Mesendoderm (in vitro differentiated cells): Measurements from ENCODE around the gene C16orf82.
"Not testable (repeated sequence)": the region's sequence is repeated elsewhere in the genome, so short reads cannot be mapped to it uniquely, and the experiment has no call there.

Source experiments
- DNase-seq: peaks from one replicate; pipeline ENCODE4 v3.0.0; 2013
- H2AK5ac ChIP-seq: 2 replicates; pipeline ENCODE4 v1.6.1; 2013; ENCODE audit warnings: low read length, inconsistent platforms
- H2BK120ac ChIP-seq: 2 replicates; pipeline ENCODE4 v1.6.1; 2013; ENCODE audit warnings: low read depth, mild to moderate bottlenecking, low read length, moderate library complexity, mixed read lengths
- H2BK15ac ChIP-seq: replicated peaks from 2 replicates; pipeline ENCODE4 v1.6.1; 2013; ENCODE audit warnings: low read depth, mild to moderate bottlenecking, moderate library complexity
- H2BK5ac ChIP-seq: 2 replicates; pipeline ENCODE4 v1.6.1; 2013; ENCODE audit warnings: low read length, inconsistent platforms
- H3K18ac ChIP-seq: 2 replicates; pipeline ENCODE4 v1.6.1; 2013; ENCODE audit warnings: mild to moderate bottlenecking, low read length, mixed read lengths
- H3K23ac ChIP-seq: one replicate; pipeline ENCODE4 v1.6.1; 2013; ENCODE audit warnings: low read length
- H3K27ac ChIP-seq: 2 replicates; pipeline ENCODE4 v1.5.1; 2013; ENCODE audit warnings: low read depth, mild to moderate bottlenecking, inconsistent platforms, low read length, moderate library complexity
- H3K27me3 ChIP-seq: 2 replicates; pipeline ENCODE4 v1.6.1; 2013; ENCODE audit warnings: low read length, control low read depth, mild to moderate bottlenecking, inconsistent platforms; ENCODE audit not compliant: insufficient read depth, poor library complexity
- H3K36me3 ChIP-seq: 2 replicates; pipeline ENCODE4 v1.6.1; 2013; ENCODE audit warnings: low read length, inconsistent platforms; ENCODE audit not compliant: control insufficient read depth, insufficient read depth
- H3K4ac ChIP-seq: one replicate; pipeline ENCODE4 v1.6.1; 2013; ENCODE audit warnings: low read depth, mild to moderate bottlenecking, low read length, moderate library complexity
- H3K4me1 ChIP-seq: 2 replicates; pipeline ENCODE4 v1.6.1; 2013; ENCODE audit warnings: low read depth, low read length, inconsistent platforms; ENCODE audit not compliant: control insufficient read depth
- H3K4me2 ChIP-seq: 2 replicates; pipeline ENCODE4 v1.6.1; 2013; ENCODE audit warnings: low read length
- H3K4me3 ChIP-seq: 2 replicates; pipeline ENCODE4 v1.5.1; 2013; ENCODE audit warnings: mild to moderate bottlenecking, low read length
- H3K56ac ChIP-seq: one replicate; pipeline ENCODE4 v1.6.1; 2013; ENCODE audit warnings: low read length
- H3K79me1 ChIP-seq: 2 replicates; pipeline ENCODE4 v1.6.1; 2013; ENCODE audit warnings: low read length, inconsistent platforms
- H3K79me2 ChIP-seq: 2 replicates; pipeline ENCODE4 v1.6.1; 2013; ENCODE audit warnings: mild to moderate bottlenecking, low read length; ENCODE audit not compliant: control insufficient read depth, insufficient read depth
- H3K9ac ChIP-seq: 2 replicates; pipeline ENCODE4 v1.6.1; 2013; ENCODE audit warnings: low read length, inconsistent platforms
- H4K5ac ChIP-seq: one replicate; pipeline ENCODE4 v1.6.1; 2013; ENCODE audit warnings: low read length
- H4K8ac ChIP-seq: one replicate; pipeline ENCODE4 v1.6.1; 2013; ENCODE audit warnings: low read depth, mild to moderate bottlenecking, control low read depth, low read length, moderate library complexity
- WGBS: extraction: QIAGEN DNeasy Blood & Tissue Kit; methylation state at CpG from one replicate; pipeline ENCODE4 v1.1.7; 2013; ENCODE audit warnings: low lambda C conversion rate, missing lambda C conversion rate; ENCODE audit not compliant: insufficient coverage; ENCODE audit errors: extremely low coverage; 5-methylcytosine and 5-hydroxymethylcytosine counted together

C16orf82 gene

GRCh38 chr16:27080895-27081294 is 14.2 kb downstream of the C16orf82 start:
- no peak overlapping the region for H2AK5ac ChIP-seq
- H2BK120ac ChIP-seq, result no peak overlapping the region
- no peaks in the 10 kb centered on the region for H3K36me3 ChIP-seq
- H3K9ac ChIP-seq, result no peak overlapping the region
- no peak overlapping the region for H4K8ac ChIP-seq
- H3K27ac ChIP-seq, result no peak overlapping the region
- no CpG with 5 or more reads among the region's 4 CpGs for WGBS
- H2BK5ac ChIP-seq, result no peak overlapping the region
- H3K4me1 ChIP-seq, result no peaks in the 10 kb centered on the region
- H4K5ac ChIP-seq, result no peak overlapping the region
- no peaks in the 10 kb centered on the region for H3K27me3 ChIP-seq
- DNase-seq, result peak; percentile 88
- no peak overlapping the region for H3K4me2 ChIP-seq
- H3K56ac ChIP-seq, result no peak overlapping the region
- H3K18ac ChIP-seq, result no peak overlapping the region
- no peak overlapping the region for H3K4ac ChIP-seq
- no peaks in the 10 kb centered on the region for H3K79me1 ChIP-seq
- no peak overlapping the region for H2BK15ac ChIP-seq
- no peaks in the 10 kb centered on the region for H3K79me2 ChIP-seq
- H3K23ac ChIP-seq, result no peak overlapping the region
- H3K4me3 ChIP-seq, result no peak overlapping the region

GRCh38 chr16:27083861-27084261 is 17.1 kb downstream of the C16orf82 start:
- peak; percentile 62 for DNase-seq
- Histone ChIP-seq H3K4me2 (no peak overlapping the region), H3K79me2 (no peaks in the 10 kb centered on the region), H3K27me3 (no peaks in the 10 kb centered on the region), H3K9ac (no peak overlapping the region), H3K27ac (no peak overlapping the region), H3K4me1 (no peaks in the 10 kb centered on the region), H2BK5ac (no peak overlapping the region), H3K18ac (no peak overlapping the region), H2AK5ac (no peak overlapping the region), H3K4me3 (no peak overlapping the region), H3K79me1 (no peaks in the 10 kb centered on the region), H2BK15ac (no peak overlapping the region), H3K4ac (no peak overlapping the region), H4K8ac (no peak overlapping the region), H3K56ac (no peak overlapping the region), H3K36me3 (no peaks in the 10 kb centered on the region), H3K23ac (no peak overlapping the region), H4K5ac (no peak overlapping the region), H2BK120ac (no peak overlapping the region)
- WGBS, result no CpG with 5 or more reads among the region's 11 CpGs

DNA sequence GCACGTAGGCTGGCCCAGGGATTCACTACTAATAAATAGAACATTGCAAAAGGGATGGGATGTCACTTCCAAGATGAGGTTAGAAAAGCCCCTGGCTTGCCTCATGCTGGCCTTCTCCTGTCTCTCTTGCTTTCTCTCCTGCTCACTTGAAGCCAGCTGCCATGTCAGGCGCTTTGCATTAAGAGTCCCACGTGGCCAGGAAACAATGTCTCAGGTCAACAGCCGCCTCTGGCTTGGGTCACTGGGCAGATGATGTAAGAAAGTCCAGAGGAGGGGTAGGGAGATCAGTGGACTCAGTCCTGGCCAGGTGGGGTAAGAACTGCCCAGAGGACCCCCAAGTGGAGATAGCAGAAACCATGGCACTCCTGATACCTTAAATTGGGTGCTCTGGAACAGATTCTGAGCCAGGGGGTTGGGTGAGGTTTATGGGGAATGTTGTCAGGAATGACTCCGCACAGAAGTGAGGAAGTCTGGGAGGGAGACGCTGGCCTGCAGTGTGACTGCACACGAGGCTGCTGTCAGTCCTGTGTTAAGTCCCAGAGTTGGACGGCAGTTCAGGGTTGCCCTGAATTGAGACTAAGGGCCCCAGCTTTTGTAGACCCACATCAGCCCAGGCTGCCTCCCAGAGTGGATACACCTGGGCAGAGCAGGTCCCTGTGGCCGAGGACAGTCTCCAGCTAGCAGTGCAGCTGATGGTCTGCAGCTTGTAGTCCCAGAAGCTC is 17.7 kb downstream of the C16orf82 start:
- no peak overlapping the region for H3K9ac ChIP-seq
- H3K79me2 ChIP-seq, result no peaks in the 10 kb centered on the region
- no peaks in the 10 kb centered on the region for H3K27me3 ChIP-seq
- H3K4ac ChIP-seq, result no peak overlapping the region
- H4K5ac ChIP-seq, result no peak overlapping the region
- H3K23ac ChIP-seq, result no peak overlapping the region
- WGBS, result no CpG with 5 or more reads among the region's 9 CpGs
- H3K4me1 ChIP-seq, result no peaks in the 10 kb centered on the region
- no peak overlapping the region for H2AK5ac ChIP-seq
- H2BK15ac ChIP-seq, result no peak overlapping the region
- H3K4me2 ChIP-seq, result no peak overlapping the region
- H4K8ac ChIP-seq, result no peak overlapping the region
- H3K36me3 ChIP-seq, result no peaks in the 10 kb centered on the region
- no peak overlapping the region for H3K27ac ChIP-seq
- no peaks in the 10 kb centered on the region for H3K79me1 ChIP-seq
- no peak overlapping the region for H3K4me3 ChIP-seq
- no peak for DNase-seq
- no peak overlapping the region for H2BK120ac ChIP-seq
- no peak overlapping the region for H3K56ac ChIP-seq
- no peak overlapping the region for H3K18ac ChIP-seq
- no peak overlapping the region for H2BK5ac ChIP-seq

DNA sequence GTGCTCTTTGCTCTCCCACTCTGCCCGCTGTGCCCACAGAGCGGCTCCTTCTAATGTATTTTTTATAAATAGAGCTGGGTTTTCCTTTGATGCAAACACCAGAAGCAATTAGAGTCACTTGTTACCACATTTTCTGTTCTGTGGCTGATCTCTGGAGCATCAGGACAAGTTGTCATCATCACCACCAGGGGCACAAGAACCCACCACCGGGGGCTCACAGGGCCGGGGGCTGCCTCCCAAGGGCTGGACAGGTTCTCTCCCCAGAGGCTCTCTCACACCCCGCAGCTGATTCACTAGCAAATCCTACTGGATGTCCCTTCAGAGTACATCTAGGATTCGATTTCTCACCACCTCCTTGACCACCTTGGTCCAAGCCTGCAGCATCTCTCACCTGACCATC is 18.5 kb downstream of the C16orf82 start:
- no peaks in the 10 kb centered on the region for H3K36me3 ChIP-seq
- H3K27ac ChIP-seq, result no peak overlapping the region
- no peaks in the 10 kb centered on the region for H3K79me2 ChIP-seq
- H3K4me3 ChIP-seq, result no peak overlapping the region
- no peak overlapping the region for H3K9ac ChIP-seq
- no peak overlapping the region for H3K18ac ChIP-seq
- no peak overlapping the region for H3K4me2 ChIP-seq
- no peak overlapping the region for H4K5ac ChIP-seq
- no peak overlapping the region for H4K8ac ChIP-seq
- H3K23ac ChIP-seq, result no peak overlapping the region
- H3K56ac ChIP-seq, result no peak overlapping the region
- H2BK5ac ChIP-seq, result no peak overlapping the region
- DNase-seq, result peak; percentile 31
- no peak overlapping the region for H2BK15ac ChIP-seq
- no peak overlapping the region for H2AK5ac ChIP-seq
- no peaks in the 10 kb centered on the region for H3K79me1 ChIP-seq
- WGBS, result no CpG with 5 or more reads among the region's 6 CpGs
- H3K4ac ChIP-seq, result no peak overlapping the region
- no peaks in the 10 kb centered on the region for H3K4me1 ChIP-seq
- H3K27me3 ChIP-seq, result no peaks in the 10 kb centered on the region
- H2BK120ac ChIP-seq, result no peak overlapping the region

GRCh38 chr16:27086031-27086430 is 19.3 kb downstream of the C16orf82 start:
- not testable (repeated sequence) for H3K27me3 ChIP-seq, H3K79me2 ChIP-seq, H3K27ac ChIP-seq

GRCh38 chr16:27088216-27088615 is 21.5 kb downstream of the C16orf82 start:
- H3K4me2 ChIP-seq, result no peak overlapping the region
- H3K4me3 ChIP-seq, result no peak overlapping the region
- no peak overlapping the region for H3K23ac ChIP-seq
- H3K27me3 ChIP-seq, result no peaks in the 10 kb centered on the region
- no peak overlapping the region for H4K8ac ChIP-seq
- no peak overlapping the region for H3K27ac ChIP-seq
- H3K56ac ChIP-seq, result no peak overlapping the region
- H3K4ac ChIP-seq, result no peak overlapping the region
- no peak overlapping the region for H3K18ac ChIP-seq
- H3K4me1 ChIP-seq, result no peaks in the 10 kb centered on the region
- no peak overlapping the region for H2AK5ac ChIP-seq
- no peak overlapping the region for H3K9ac ChIP-seq
- WGBS, result no CpG with 5 or more reads among the region's 5 CpGs
- H3K79me2 ChIP-seq, result no peaks in the 10 kb centered on the region
- no peak overlapping the region for H2BK5ac ChIP-seq
- no peak overlapping the region for H2BK15ac ChIP-seq
- DNase-seq, result no peak
- no peaks in the 10 kb centered on the region for H3K79me1 ChIP-seq
- H4K5ac ChIP-seq, result no peak overlapping the region
- H2BK120ac ChIP-seq, result no peak overlapping the region
- no peaks in the 10 kb centered on the region for H3K36me3 ChIP-seq

More at GRCh38 chr16:27086031-27086430, 19.3 kb downstream of the C16orf82 start:
- not testable (repeated sequence) for DNase-seq, H2BK15ac ChIP-seq, H3K9ac ChIP-seq, H2BK5ac ChIP-seq, H3K4ac ChIP-seq, H3K79me1 ChIP-seq, H3K36me3 ChIP-seq, H3K4me2 ChIP-seq, H4K8ac ChIP-seq, H3K23ac ChIP-seq, H2AK5ac ChIP-seq, H3K4me3 ChIP-seq, H3K56ac ChIP-seq, H3K4me1 ChIP-seq, H3K18ac ChIP-seq, H2BK120ac ChIP-seq, H4K5ac ChIP-seq
- no CpG with 5 or more reads among the region's 9 CpGs for WGBS
